Lung microvascular endothelial cell (primary cell): ENCODE measurements around the gene NKAIN1. TPM values are rescaled to one million over a fixed set of nuclear protein-coding genes. Genes with fewer than 3 reads are reported as not detected.

Experiments used
- DNase-seq, 2 donors: peaks; one replicate each; pipeline versions ENCODE4 v3.0.0 to v3.0.0-alpha.2; 2010; ENCODE audit warnings: low read depth in 2 of 2
- total RNA-seq: library from RNA; depleted of rRNA; stranded (reverse); fragments of >200 nt; gene quantifications from 2 replicates; pipeline ENCODE4 v1.2.1, GENCODE V29; 2014

The NKAIN1 gene
- total RNA-seq, 1 donor from 2014 or later = not detected

- DNase-seq = no peak
Observed at GRCh38 chr1:31234123-31234708, 5.5 kb downstream of the NKAIN1 start.

- no peak for DNase-seq
Observed at GRCh38 chr1:31232689-31233088, 7.0 kb downstream of the NKAIN1 start.

GRCh38 chr1:31231802-31232201 is 7.9 kb downstream of the NKAIN1 start:
- DNase-seq = no peak

GRCh38 chr1:31230378-31230777 is 9.3 kb downstream of the NKAIN1 start:
- no peak for DNase-seq

- no peak for DNase-seq
Observed at GRCh38 chr1:31228986-31229385, 10.7 kb downstream of the NKAIN1 start.

- DNase-seq = no peak
Observed at GRCh38 chr1:31227891-31228568, 11.7 kb downstream of the NKAIN1 start.

GRCh38 chr1:31224068-31224467 is 15.6 kb downstream of the NKAIN1 start:
- DNase-seq = no peak

GRCh38 chr1:31222176-31222575 is 17.5 kb downstream of the NKAIN1 start:
- no peak for DNase-seq

GRCh38 chr1:31221072-31221471 is 18.6 kb downstream of the NKAIN1 start:
- DNase-seq = no peak

GRCh38 chr1:31219489-31219888 is 20.2 kb downstream of the NKAIN1 start:
- DNase-seq = no peak

- no peak for DNase-seq
Observed at GRCh38 chr1:31218705-31219104, 21.0 kb downstream of the NKAIN1 start.

- peak; percentile 81 to 88 for DNase-seq
Observed at GRCh38 chr1:31216016-31216415, 23.7 kb downstream of the NKAIN1 start.

GRCh38 chr1:31215065-31215570 is 24.6 kb downstream of the NKAIN1 start:
- no peak for DNase-seq

- DNase-seq = no peak
Observed at GRCh38 chr1:31214316-31215064, 25.2 kb downstream of the NKAIN1 start.

- no peak for DNase-seq
Observed at GRCh38 chr1:31208361-31208945, 31.2 kb downstream of the NKAIN1 start.

GRCh38 chr1:31207569-31207968 is 32.1 kb downstream of the NKAIN1 start:
- DNase-seq = no peak

- no peak for DNase-seq
Observed at GRCh38 chr1:31207046-31207445, 32.6 kb downstream of the NKAIN1 start.

- peak in 1 of 2 donors; percentile 16 for DNase-seq
Observed at GRCh38 chr1:31203215-31203614, 36.5 kb downstream of the NKAIN1 start.

- no peak for DNase-seq
Observed at GRCh38 chr1:31201931-31202360, 37.7 kb downstream of the NKAIN1 start.

GRCh38 chr1:31199949-31200348 is 39.7 kb downstream of the NKAIN1 start:
- DNase-seq = no peak

GRCh38 chr1:31199236-31199790 is 40.4 kb downstream of the NKAIN1 start:
- DNase-seq = no peak

GRCh38 chr1:31198600-31198999 is 41.1 kb downstream of the NKAIN1 start:
- DNase-seq = no peak
